Measurements from ENCODE around the gene FAM120C. TPM values are rescaled to one million over a fixed set of nuclear protein-coding genes. Genes with fewer than 3 reads are reported as not detected.

The FAM120C gene
- total RNA-seq, 1 experiment from 2014 or later, result 10.6 TPM

GRCh38 chrX:54063361-54063760, 119.7 kb downstream of the FAM120C start:
- Mint-ChIP-seq H3K27me3 (ENCODE audit: low read depth) (no peaks in the 10 kb centered on the region), H3K4me1 (peaks cover 1% of the 10 kb centered on the region; the same call in 1 of the 2 replicates), H3K36me3 (no peaks in the 10 kb centered on the region), H3K27ac (no peak overlapping the region), H3K4me3 (no peak overlapping the region), H3K9me3 (0 out of 2 replicates have a peak, but pooled peaks cover 4% of the 10 kb centered on the region)
- ChIA-PET CTCF (no interaction called here), POLR2A (no interaction called here)
- ATAC-seq (no peak), DNase-seq (ENCODE audit: low spot score) (no peak)
- TF ChIP-seq PRDM15 (CRISPR knock-in tag; IDR thresholded peaks at IDR 0.05) (no peak), ELF4 (CRISPR knock-in tag; IDR thresholded peaks at IDR 0.05; ENCODE audit: low read depth) (no peak), HMGXB4 (CRISPR knock-in tag; IDR thresholded peaks at IDR 0.05) (no peak), RELA (CRISPR knock-in tag; IDR thresholded peaks at IDR 0.05; ENCODE audit: borderline replicate concordance) (no peak), ZNF423 (CRISPR knock-in tag; IDR thresholded peaks at IDR 0.05) (no peak), ZNF219 (CRISPR knock-in tag; IDR thresholded peaks at IDR 0.05; ENCODE audit: borderline replicate concordance) (no peak), AR (CRISPR knock-in tag; IDR thresholded peaks at IDR 0.05) (no peak), SP1 (CRISPR knock-in tag; conservative IDR thresholded peaks at IDR 0.05) (no peak), FOXK1 (CRISPR knock-in tag; IDR thresholded peaks at IDR 0.05) (no peak), HMGA2 (CRISPR knock-in tag; IDR thresholded peaks at IDR 0.05) (no peak), ZBTB21 (CRISPR knock-in tag; IDR thresholded peaks at IDR 0.05; ENCODE audit: borderline replicate concordance) (no peak), IRF1 (CRISPR knock-in tag; IDR thresholded peaks at IDR 0.05) (no peak), MLX (CRISPR knock-in tag; IDR thresholded peaks at IDR 0.05) (no peak), NFATC4 (CRISPR knock-in tag; IDR thresholded peaks at IDR 0.05) (no peak), AFF4 (CRISPR knock-in tag; IDR thresholded peaks at IDR 0.05; ENCODE audit: borderline replicate concordance) (no peak), IRF2 (CRISPR knock-in tag; IDR thresholded peaks at IDR 0.05; ENCODE audit: borderline replicate concordance, low read depth) (no peak)
